Thyroid gland (tissue), 4 donors: ENCODE data around the gene GPRC5D.

Experiments
- CTCF ChIP-seq, 6 experiments: fragments of 200-600 bp in 3 of 6; fragments of 450-650 bp in 3 of 6; sonication (generic) in 3 of 6; IDR thresholded peaks; one replicate each; pipeline ENCODE4 v1.5.1; 2016 to 2019; ENCODE audit warnings: antibody characterized with exemption in 6 of 6, mild to moderate bottlenecking in 2 of 6, inconsistent platforms in 1 of 6, moderate library complexity in 1 of 6
- POLR2A ChIP-seq, 2 donors: fragments of 450-650 bp; IDR thresholded peaks; one replicate each; pipeline ENCODE4 v1.6.1; 2017; ENCODE audit warnings: antibody characterized with exemption in 2 of 2, mild to moderate bottlenecking in 2 of 2, moderate library complexity in 1 of 2

- TF ChIP-seq CTCF (IDR thresholded peaks at IDR 0.05) (no peak), POLR2A (IDR thresholded peaks at IDR 0.05) (no peak)
Observed at GRCh38 chr12:12934556-12934955, 17.4 kb downstream of the GPRC5D start.
